Neural progenitor cell (in vitro differentiated cells): ENCODE data around the gene EZH1.

Experiments
- CTCF ChIP-seq: fragments of 200-600 bp; sonication (generic); IDR thresholded peaks from 2 replicates; pipeline ENCODE4 v1.5.1; 2017; ENCODE audit warnings: antibody characterized with exemption, mild to moderate bottlenecking
- EZH2 ChIP-seq: fragments of 200-600 bp; sonication (generic); IDR thresholded peaks from 2 replicates; pipeline ENCODE4 v1.6.1; 2017; ENCODE audit warnings: antibody characterized with exemption, mild to moderate bottlenecking, moderate library complexity
- EZH2phosphoT487 ChIP-seq: fragments of 200-600 bp; sonication (generic); IDR thresholded peaks from 2 replicates; pipeline ENCODE4 v1.6.1; 2017; ENCODE audit warnings: antibody characterized with exemption

- TF ChIP-seq CTCF (no peak), EZH2 (no peak), EZH2phosphoT487 (no peak)
Measured at GRCh38 chr17:42667088-42667951, 77.5 kb downstream of the EZH1 start.
